NCI-H2081 treated with DMSO at 0.1 percent for 48 hours (cell line): Measurements from ENCODE around the gene ANKRD33B.
A peak's percentile ranks its signal among the peaks of the same experiment; 100 is the strongest.

Experiments used
- DNase-seq: peaks from one replicate; lab custom pipeline; 2025; lab: John Stamatoyannopoulos, UW

ANKRD33B gene

GRCh38 chr5:10676946-10677345 lies 113.1 kb downstream of the ANKRD33B start:
- no peak for DNase-seq

GRCh38 chr5:10677533-10677932 lies 113.7 kb downstream of the ANKRD33B start:
- no peak for DNase-seq

- no peak for DNase-seq
Observed at GRCh38 chr5:10678244-10678643, 114.4 kb downstream of the ANKRD33B start.

GRCh38 chr5:10679336-10679988 lies 115.6 kb downstream of the ANKRD33B start:
- DNase-seq, result no peak

- no peak for DNase-seq
Observed at GRCh38 chr5:10680876-10681481, 117.1 kb downstream of the ANKRD33B start.

GRCh38 chr5:10681731-10682679 lies 118.1 kb downstream of the ANKRD33B start:
- DNase-seq, result no peak

- DNase-seq, result no peak
Observed at GRCh38 chr5:10682801-10683525, 119.1 kb downstream of the ANKRD33B start.

GRCh38 chr5:10684303-10685086 lies 120.6 kb downstream of the ANKRD33B start:
- no peak for DNase-seq

GRCh38 chr5:10685115-10685521 lies 121.2 kb downstream of the ANKRD33B start:
- DNase-seq, result no peak

- DNase-seq, result no peak
Observed at GRCh38 chr5:10686890-10687289, 123.0 kb downstream of the ANKRD33B start.

GRCh38 chr5:10688651-10689171 lies 124.8 kb downstream of the ANKRD33B start:
- DNase-seq, result no peak

GRCh38 chr5:10689391-10690081 lies 125.7 kb downstream of the ANKRD33B start:
- DNase-seq, result no peak

GRCh38 chr5:10690460-10691440 lies 126.9 kb downstream of the ANKRD33B start:
- DNase-seq, result no peak

GRCh38 chr5:10691826-10692785 lies 128.2 kb downstream of the ANKRD33B start:
- DNase-seq, result no peak

- peak; percentile 49 for DNase-seq
Observed at GRCh38 chr5:10695055-10695649, 131.3 kb downstream of the ANKRD33B start.

GRCh38 chr5:10695759-10696543 lies 132.1 kb downstream of the ANKRD33B start:
- DNase-seq, result no peak
